NT2/D1 (cell line): Measurements from ENCODE around the gene POLRMT.
A peak's percentile ranks its signal among the peaks of the same experiment; 100 is the strongest.

Experiments used
- DNase-seq: peaks from one replicate; pipeline ENCODE4 v3.0.0-alpha.2; 2011; ENCODE audit warnings: low read depth, low spot score
- H3K27me3 ChIP-seq: 2 replicates; pipeline ENCODE4 v1.6.0; 2011; ENCODE audit warnings: mild to moderate bottlenecking; ENCODE audit not compliant: insufficient read length, insufficient read depth
- H3K36me3 ChIP-seq: 2 replicates; pipeline ENCODE4 v1.6.1; 2011; ENCODE audit warnings: mild to moderate bottlenecking, low read length, mixed read lengths; ENCODE audit not compliant: insufficient read depth, insufficient read length
- H3K4me1 ChIP-seq: 2 replicates; pipeline ENCODE4 v1.5.1; 2011; ENCODE audit not compliant: insufficient read depth, insufficient read length
- H3K4me3 ChIP-seq: 2 replicates; pipeline ENCODE4 v1.5.1; 2011; ENCODE audit warnings: low read depth; ENCODE audit not compliant: insufficient read length
- H3K9ac ChIP-seq: 2 replicates; pipeline ENCODE4 v1.6.0; 2011; ENCODE audit warnings: low read depth; ENCODE audit not compliant: insufficient read length
- H3K9me3 ChIP-seq: 2 replicates; pipeline ENCODE4 v1.5.1; 2011; ENCODE audit warnings: mild to moderate bottlenecking, low read length; ENCODE audit not compliant: insufficient read depth
- SUZ12 ChIP-seq: IDR thresholded peaks from 2 replicates; pipeline ENCODE4 v1.6.1; 2011; ENCODE audit not compliant: insufficient read length, insufficient read depth; ENCODE audit errors: extremely low read depth
- YY1 ChIP-seq: IDR thresholded peaks from 2 replicates; pipeline ENCODE4 v1.6.1; 2011; ENCODE audit not compliant: insufficient read length, insufficient read depth
- ZNF274 ChIP-seq: IDR thresholded peaks from 2 replicates; pipeline ENCODE4 v1.6.1; 2011; ENCODE audit warnings: mild to moderate bottlenecking, low read depth, low read length

Gene POLRMT

GRCh38 chr19:582497-583197, 50.7 kb downstream of the POLRMT start:
- DNase-seq = no peak
- no peak for TF ChIP-seq SUZ12
- no peak for TF ChIP-seq YY1
- no peak for TF ChIP-seq ZNF274
- Histone ChIP-seq H3K4me1 (peaks cover 22% of the 10 kb centered on the region), H3K36me3 (peaks cover 59% of the 10 kb centered on the region), H3K9me3 (no peaks in the 10 kb centered on the region), H3K9ac (no peak overlapping the region), H3K4me3 (no peak overlapping the region), H3K27me3 (no peaks in the 10 kb centered on the region)

GRCh38 chr19:581399-582111, 51.8 kb downstream of the POLRMT start:
- Histone ChIP-seq H3K4me1 (peaks cover 32% of the 10 kb centered on the region), H3K27me3 (no peaks in the 10 kb centered on the region), H3K9me3 (no peaks in the 10 kb centered on the region), H3K36me3 (peaks cover 70% of the 10 kb centered on the region), H3K9ac (no peak overlapping the region), H3K4me3 (no peak overlapping the region)
- TF ChIP-seq YY1 (no peak), SUZ12 (no peak), ZNF274 (no peak)
- DNase-seq = no peak

GRCh38 chr19:580274-580835, 53.0 kb downstream of the POLRMT start:
- H3K36me3 ChIP-seq = peaks cover 77% of the 10 kb centered on the region
- H3K27me3 ChIP-seq = no peaks in the 10 kb centered on the region
- no peak overlapping the region for H3K9ac ChIP-seq
- TF ChIP-seq YY1 (no peak), SUZ12 (no peak), ZNF274 (no peak)
- H3K4me3 ChIP-seq = no peak overlapping the region
- peaks cover 34% of the 10 kb centered on the region for H3K4me1 ChIP-seq
- no peak for DNase-seq
- no peaks in the 10 kb centered on the region for H3K9me3 ChIP-seq

GRCh38 chr19:579842-580155, 53.5 kb downstream of the POLRMT start:
- DNase-seq = no peak
- TF ChIP-seq SUZ12 (no peak), ZNF274 (no peak), YY1 (no peak)
- no peaks in the 10 kb centered on the region for H3K9me3 ChIP-seq
- peaks cover 77% of the 10 kb centered on the region for H3K36me3 ChIP-seq
- H3K4me1 ChIP-seq = peaks cover 35% of the 10 kb centered on the region
- H3K9ac ChIP-seq = no peak overlapping the region
- H3K4me3 ChIP-seq = no peak overlapping the region
- no peaks in the 10 kb centered on the region for H3K27me3 ChIP-seq

DNA sequence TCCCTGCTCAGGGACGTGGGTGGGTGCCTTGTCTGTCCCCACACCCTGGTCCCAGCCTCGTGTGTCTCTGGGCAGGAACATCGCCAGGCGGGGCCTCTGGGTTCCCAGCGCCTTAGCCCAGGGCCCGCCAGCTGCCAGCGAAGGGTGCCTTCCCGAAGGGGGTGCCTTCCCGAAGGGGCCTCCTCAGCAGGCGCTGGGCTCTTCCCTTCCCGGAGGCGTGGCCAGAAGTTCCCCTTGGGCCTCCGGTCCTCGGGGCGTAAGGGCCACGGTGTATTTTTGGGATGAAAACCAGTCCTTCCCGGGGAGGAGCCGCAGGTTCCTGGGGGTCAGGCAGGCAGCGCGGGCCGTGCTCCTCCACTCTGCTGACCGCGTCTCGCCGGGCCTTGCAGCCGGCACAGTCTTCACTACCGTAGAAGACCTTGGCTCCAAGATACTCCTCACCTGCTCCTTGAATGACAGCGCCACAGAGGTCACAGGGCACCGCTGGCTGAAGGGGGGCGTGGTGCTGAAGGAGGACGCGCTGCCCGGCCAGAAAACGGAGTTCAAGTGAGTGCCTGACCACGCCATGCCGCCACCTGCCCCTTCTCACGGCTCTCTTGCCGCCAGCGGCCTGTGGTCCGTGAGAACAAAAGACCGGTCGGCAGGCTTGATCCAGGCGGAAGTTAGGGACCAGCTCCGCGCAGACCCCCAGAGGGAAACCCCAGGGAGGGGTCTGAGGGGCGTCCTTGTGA, 54.1 kb downstream of the POLRMT start:
- no peak overlapping the region for H3K4me3 ChIP-seq
- peaks cover 37% of the 10 kb centered on the region for H3K4me1 ChIP-seq
- DNase-seq = no peak
- no peaks in the 10 kb centered on the region for H3K9me3 ChIP-seq
- TF ChIP-seq ZNF274 (no peak), SUZ12 (no peak)
- H3K36me3 ChIP-seq = peaks cover 76% of the 10 kb centered on the region
- peak overlapping the region; percentile 26 for H3K9ac ChIP-seq
- H3K27me3 ChIP-seq = no peaks in the 10 kb centered on the region

DNA sequence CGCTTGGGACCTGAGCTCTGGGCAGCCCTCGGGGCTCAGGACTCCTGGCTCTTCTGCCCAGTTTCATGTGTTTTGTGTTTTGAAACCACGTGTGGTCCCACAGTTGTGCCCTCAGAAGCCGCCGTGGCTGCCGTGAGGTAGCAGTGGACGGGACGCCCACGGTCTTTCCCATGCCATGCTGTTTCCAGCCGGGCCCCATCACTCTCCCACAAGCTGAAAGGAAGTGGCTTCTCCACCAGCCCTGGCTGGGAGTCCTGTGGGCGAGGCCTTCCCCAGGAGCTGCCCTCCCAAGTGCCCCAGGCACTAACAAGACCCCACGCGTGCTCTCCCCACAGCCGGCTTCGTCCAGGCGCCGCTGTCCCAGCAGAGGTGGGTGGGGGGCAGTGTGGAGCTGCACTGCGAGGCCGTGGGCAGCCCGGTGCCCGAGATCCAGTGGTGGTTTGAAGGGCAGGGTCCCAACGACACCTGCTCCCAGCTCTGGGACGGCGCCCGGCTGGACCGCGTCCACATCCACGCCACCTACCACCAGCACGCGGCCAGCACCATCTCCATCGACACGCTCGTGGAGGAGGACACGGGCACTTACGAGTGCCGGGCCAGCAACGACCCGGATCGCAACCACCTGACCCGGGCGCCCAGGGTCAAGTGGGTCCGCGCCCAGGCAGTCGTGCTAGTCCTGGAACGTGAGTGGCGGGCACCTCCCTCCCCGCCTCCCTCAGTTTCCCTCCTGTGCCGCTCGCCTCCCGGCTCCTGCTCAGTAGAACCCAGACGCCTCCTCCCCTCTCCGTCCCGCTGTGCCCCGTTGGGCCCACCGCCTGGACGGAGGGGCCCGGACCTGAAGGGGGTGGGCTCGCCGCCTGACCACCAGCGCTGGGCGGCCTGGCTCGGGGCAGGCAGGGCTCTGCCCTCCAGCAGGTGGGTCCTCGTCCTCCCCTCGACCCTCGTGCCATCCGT, 55.6 kb downstream of the POLRMT start:
- Histone ChIP-seq H3K36me3 (peaks cover 61% of the 10 kb centered on the region), H3K9me3 (no peaks in the 10 kb centered on the region), H3K9ac (peak overlapping the region; percentile 64), H3K27me3 (no peaks in the 10 kb centered on the region), H3K4me1 (peaks cover 33% of the 10 kb centered on the region), H3K4me3 (no peak overlapping the region)
- DNase-seq = no peak
- TF ChIP-seq SUZ12 (no peak), YY1 (no peak), ZNF274 (no peak)
